KOPT-K1 (cell line): ENCODE measurements around the gene ANO6.
"Not testable (repeated sequence)": the region's sequence is repeated elsewhere in the genome, so short reads cannot be mapped to it uniquely, and the experiment has no call there.

Experiments
- H3K27ac ChIP-seq: fragments of 200-600 bp; sonication (generic); 2 replicates; pipeline ENCODE4 v1.5.1; 2016; ENCODE audit warnings: antibody characterized with exemption, mild to moderate bottlenecking, low read depth, low read length; ENCODE audit not compliant: poor library complexity, severe bottlenecking
- H3K36me3 ChIP-seq: fragments of 200-600 bp; sonication (generic); 2 replicates; pipeline ENCODE4 v1.5.1; 2017; ENCODE audit warnings: antibody characterized with exemption, mild to moderate bottlenecking, low read length, moderate library complexity; ENCODE audit not compliant: insufficient read depth
- H3K9me3 ChIP-seq: fragments of 200-600 bp; sonication (generic); 2 replicates; pipeline ENCODE4 v1.5.1; 2017; ENCODE audit warnings: antibody characterized with exemption, low read length, mild to moderate bottlenecking; ENCODE audit not compliant: insufficient read depth, poor library complexity, severe bottlenecking

ANO6 gene

DNA sequence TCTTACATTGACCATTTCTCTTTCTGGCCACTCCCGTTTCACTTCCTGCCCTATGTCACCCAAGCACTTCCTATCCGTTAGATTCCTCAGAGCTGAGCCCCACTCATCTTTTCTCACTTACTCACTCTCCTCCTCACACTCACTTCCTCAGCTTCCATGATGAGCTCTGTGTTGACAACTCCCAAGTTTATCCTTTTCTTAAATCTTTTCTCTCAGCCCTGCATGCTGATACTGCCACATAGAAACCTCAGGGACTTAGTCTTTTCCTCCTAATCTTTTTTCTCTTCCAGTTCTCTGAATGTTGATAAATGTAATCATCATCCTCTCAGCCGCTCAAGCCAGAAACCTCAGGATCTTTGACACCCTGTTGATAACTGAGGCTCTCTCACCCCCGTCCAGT is 99.6 kb downstream of the ANO6 start:
- no peak overlapping the region for H3K27ac ChIP-seq
- peaks cover 18% of the 10 kb centered on the region; the same call in 1 of the 2 replicates for H3K36me3 ChIP-seq
- H3K9me3 ChIP-seq: no peaks in the 10 kb centered on the region

- not testable (repeated sequence) for H3K9me3 ChIP-seq, H3K27ac ChIP-seq
- peaks cover 18% of the 10 kb centered on the region; the same call in 1 of the 2 replicates for H3K36me3 ChIP-seq
Measured at GRCh38 chr12:45317261-45317660, 101.4 kb downstream of the ANO6 start.

DNA sequence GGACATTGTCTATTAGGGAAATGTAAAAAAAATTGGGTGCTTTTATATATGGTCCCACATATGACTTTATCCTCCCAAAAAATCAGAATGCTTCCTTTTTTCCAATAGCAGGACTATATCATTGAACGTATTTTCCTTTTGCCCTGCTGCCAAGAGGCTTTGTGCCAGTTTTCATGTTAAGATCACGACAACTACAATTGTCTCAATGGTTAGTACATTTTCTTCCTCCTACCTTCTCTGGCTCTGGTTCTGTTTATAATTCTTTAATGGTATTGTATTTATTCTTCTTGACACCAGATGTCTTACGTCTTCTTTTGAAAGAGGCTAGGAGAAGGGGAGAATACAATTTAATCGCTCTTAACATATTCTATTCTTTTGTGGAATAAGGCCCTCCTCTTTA is 106.9 kb downstream of the ANO6 start:
- Histone ChIP-seq H3K9me3 (no peaks in the 10 kb centered on the region), H3K27ac (no peak overlapping the region), H3K36me3 (no peaks in the 10 kb centered on the region)

GRCh38 chr12:45324391-45324790 is 108.5 kb downstream of the ANO6 start:
- H3K9me3 ChIP-seq: no peaks in the 10 kb centered on the region
- H3K27ac ChIP-seq: no peak overlapping the region
- no peaks in the 10 kb centered on the region for H3K36me3 ChIP-seq

GRCh38 chr12:45326358-45326975 is 110.6 kb downstream of the ANO6 start:
- no peak overlapping the region for H3K27ac ChIP-seq
- H3K36me3 ChIP-seq: peaks cover 3% of the 10 kb centered on the region
- no peaks in the 10 kb centered on the region for H3K9me3 ChIP-seq

DNA sequence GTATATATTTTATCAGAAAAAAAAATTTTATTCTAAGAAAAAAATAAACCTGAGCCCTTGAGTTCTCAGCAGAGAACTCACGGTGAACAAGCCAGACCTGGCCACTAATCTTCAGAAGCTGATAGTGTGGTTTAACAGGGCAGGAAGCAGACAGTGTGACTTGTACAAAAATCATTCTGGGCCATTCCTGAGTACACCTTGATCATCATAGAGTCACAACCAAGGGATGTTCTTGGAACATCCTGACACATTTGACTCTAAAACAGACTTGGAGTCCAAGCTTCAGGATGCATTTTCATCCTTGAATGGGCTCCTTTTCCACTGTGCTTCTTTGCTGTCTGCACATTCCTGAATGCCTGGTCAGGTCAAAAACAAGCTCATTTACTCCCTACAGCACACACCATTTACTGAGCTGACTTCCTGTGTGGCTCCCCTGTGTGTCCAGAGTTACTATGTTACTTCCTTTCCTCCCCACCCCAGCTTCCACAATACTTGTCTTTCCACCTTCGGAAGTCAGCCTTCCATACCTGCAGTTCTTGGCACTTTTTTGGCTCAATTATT is 112.0 kb downstream of the ANO6 start:
- peaks cover 17% of the 10 kb centered on the region for H3K36me3 ChIP-seq
- H3K27ac ChIP-seq: no peak overlapping the region
- no peaks in the 10 kb centered on the region for H3K9me3 ChIP-seq

DNA sequence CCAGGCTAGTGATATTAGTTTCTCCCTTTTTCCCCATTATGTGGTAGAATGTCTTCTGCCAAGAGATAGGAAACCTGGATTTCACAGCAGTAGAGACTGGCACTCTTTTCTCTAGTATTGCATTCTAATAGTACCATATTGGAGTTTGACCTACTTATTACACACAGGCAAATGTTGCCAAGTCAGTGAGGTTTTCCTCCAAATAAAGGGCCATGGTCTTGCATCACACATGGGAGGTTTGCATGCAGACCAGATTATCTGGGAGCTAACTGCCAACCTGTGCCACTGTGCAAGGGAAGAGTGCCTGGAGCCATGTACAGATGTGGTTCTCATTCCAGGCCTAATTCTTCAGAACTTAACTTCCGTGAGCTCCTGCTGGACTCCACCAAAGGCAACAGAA is 113.3 kb downstream of the ANO6 start:
- H3K27ac ChIP-seq: no peak overlapping the region
- H3K9me3 ChIP-seq: no peaks in the 10 kb centered on the region
- H3K36me3 ChIP-seq: peaks cover 30% of the 10 kb centered on the region

- Histone ChIP-seq H3K9me3 (no peaks in the 10 kb centered on the region), H3K36me3 (peaks cover 34% of the 10 kb centered on the region), H3K27ac (no peak overlapping the region)
Measured at GRCh38 chr12:45329702-45330101, 113.8 kb downstream of the ANO6 start.

DNA sequence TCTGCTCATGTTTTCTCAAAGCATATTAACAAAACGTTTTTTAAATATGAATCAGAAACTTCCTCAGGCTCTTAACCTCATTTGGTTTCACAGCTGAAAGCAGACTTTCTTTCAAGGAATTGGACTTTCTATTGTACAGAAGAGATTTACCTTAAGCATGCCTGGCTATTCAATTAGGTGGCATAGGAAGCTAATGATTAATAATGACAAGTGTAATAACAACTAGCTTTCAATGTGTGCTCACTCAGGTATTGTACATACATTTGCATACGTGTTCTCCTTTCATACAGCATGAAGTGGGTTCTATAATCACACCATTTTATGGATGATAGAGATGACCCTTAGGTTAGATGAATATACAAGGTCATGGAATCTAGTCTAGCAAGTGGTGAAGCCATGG is 115.7 kb downstream of the ANO6 start:
- Histone ChIP-seq H3K9me3 (no peaks in the 10 kb centered on the region), H3K36me3 (peaks cover 36% of the 10 kb centered on the region), H3K27ac (no peak overlapping the region)

DNA sequence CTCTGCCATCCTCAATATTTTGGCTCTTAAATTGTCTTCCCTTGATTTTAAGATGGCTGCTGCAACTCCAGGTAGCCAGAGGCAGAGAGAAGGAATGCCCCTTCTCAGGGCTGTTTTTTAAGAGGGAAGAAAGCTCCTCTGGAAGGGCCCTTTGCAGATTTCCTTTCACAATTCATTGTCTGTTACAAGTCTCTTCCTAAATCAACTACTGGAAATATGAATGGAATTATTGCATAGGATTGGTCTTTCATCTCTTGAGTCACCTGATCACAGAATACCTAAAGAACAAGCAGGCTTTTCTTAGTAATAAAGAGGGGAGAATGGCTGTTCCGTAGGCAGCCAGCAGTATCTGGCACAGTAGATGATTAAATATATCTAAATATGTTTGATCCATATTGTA is 118.5 kb downstream of the ANO6 start:
- H3K36me3 ChIP-seq: peaks cover 36% of the 10 kb centered on the region
- no peaks in the 10 kb centered on the region for H3K9me3 ChIP-seq
- no peak overlapping the region for H3K27ac ChIP-seq

- Histone ChIP-seq H3K36me3 (peaks cover 35% of the 10 kb centered on the region), H3K9me3 (no peaks in the 10 kb centered on the region), H3K27ac (no peak overlapping the region)
Measured at GRCh38 chr12:45336331-45336730, 120.4 kb downstream of the ANO6 start.

DNA sequence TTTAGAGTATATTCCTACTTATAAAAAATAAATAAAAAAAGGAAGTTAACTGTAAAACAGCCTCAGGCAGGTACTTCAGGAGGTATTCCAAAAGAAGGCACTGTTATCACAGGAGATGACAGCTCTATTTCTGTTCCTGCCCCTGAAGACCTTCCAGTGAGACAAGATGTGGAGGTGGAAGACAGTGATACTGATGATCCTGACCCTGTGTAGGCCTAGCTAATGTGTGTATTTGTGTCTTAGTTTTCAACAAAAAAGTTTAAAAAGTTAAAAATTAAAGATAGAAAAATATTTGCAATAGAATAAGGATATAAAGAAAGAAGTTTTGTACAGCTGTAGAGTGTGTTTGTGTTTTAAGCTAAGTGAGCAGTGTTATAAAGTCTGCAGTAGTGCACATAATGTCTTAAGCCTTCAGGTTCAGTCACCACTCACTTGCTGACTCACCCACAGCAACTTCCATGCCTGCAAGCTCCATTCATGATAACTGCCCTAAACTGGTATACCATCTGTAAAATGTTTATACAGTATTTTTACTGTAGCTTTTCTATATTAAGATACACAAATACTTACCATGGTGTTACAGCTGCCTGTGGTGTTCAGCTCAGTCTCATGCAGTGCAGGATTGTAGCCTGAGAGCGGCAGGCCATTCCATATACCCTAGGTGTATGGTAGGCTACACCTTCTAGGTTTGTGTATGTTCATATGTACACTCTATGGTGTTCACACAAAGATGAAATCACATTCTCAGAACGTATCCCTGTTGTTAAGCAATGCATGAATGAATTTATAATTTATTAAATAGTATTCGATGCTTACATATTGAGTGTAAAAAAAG is 121.1 kb downstream of the ANO6 start:
- H3K9me3 ChIP-seq: no peaks in the 10 kb centered on the region
- no peak overlapping the region for H3K27ac ChIP-seq

GRCh38 chr12:45337835-45338234 is 121.9 kb downstream of the ANO6 start:
- peaks cover 21% of the 10 kb centered on the region for H3K36me3 ChIP-seq
- no peaks in the 10 kb centered on the region for H3K9me3 ChIP-seq
- no peak overlapping the region for H3K27ac ChIP-seq

More for the DNA sequence above, 121.1 kb downstream of the ANO6 start:
- H3K36me3 ChIP-seq: peaks cover 28% of the 10 kb centered on the region

DNA sequence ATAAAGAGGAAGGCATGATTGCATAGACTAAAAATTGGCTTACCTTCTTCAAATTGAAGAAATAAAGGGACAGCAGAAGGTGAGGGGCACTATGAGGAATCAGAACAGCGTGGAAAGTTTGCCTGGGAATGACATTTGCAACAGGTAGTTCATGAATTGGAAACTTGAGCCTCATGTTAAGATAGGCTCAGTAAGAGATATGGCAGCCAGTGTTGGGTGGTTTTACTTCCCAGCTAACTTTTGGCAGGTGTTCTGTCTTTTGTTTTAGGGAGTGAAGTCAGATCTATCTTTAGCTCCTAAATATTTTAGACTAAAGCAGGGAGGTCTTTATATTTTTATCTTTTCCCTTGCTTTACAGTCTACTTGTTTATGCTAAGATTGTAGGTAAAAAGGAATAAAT is 122.4 kb downstream of the ANO6 start:
- Histone ChIP-seq H3K27ac (no peak overlapping the region), H3K36me3 (peaks cover 21% of the 10 kb centered on the region), H3K9me3 (no peaks in the 10 kb centered on the region)

DNA sequence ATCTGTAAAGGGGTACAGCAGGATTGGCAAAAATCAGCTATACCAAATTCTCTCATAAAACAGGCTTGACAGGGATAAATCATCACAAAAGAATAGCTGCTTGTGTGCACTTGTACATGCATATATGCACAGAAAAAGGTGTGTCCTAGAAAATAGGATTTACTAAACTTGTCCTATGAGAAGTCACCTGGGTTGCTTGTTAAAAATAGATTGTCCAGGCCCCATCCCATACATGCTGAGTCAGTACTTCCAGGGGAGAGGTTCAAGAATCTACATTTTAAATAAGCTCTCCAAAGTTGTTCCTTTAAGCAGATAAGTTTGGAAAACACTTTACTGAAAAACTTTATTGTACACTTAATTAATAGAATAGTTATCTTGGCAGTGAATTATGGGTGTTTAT is 123.1 kb downstream of the ANO6 start:
- Histone ChIP-seq H3K27ac (no peak overlapping the region), H3K36me3 (peaks cover 14% of the 10 kb centered on the region; the same call in 1 of the 2 replicates), H3K9me3 (no peaks in the 10 kb centered on the region)
